H1 (cell line): Measurements from ENCODE around the gene PARD3. TPM values are rescaled to one million over a fixed set of nuclear protein-coding genes. Genes with fewer than 3 reads are reported as not detected.

Experiments
- CTCF ChIA-PET: fragments of 300-600 bp; sonication (Branson Sonifier 250); formaldehyde crosslinking; loops from one replicate; lab custom pipeline; 2021; ENCODE audit not compliant: partially characterized antibody; lab: Charles Lee
- POLR2A ChIA-PET: fragments of 300-600 bp; sonication (Branson Sonifier 250); formaldehyde crosslinking; loops from one replicate; lab custom pipeline; 2021; ENCODE audit warnings: inconsistent platforms; ENCODE audit not compliant: partially characterized antibody; lab: Charles Lee
- DNase-seq, 2 experiments: peaks; one replicate each; pipeline versions ENCODE4 v3.0.0 to v3.0.0-alpha.2; 2010 to 2022; ENCODE audit warnings: low spot score in 2 of 2, low read depth in 1 of 2, mixed read lengths in 1 of 2
- FAIRE-seq: peaks from 2 replicates; lab custom pipeline; 2011; peaks lifted over from hg19 to GRCh38; lab: Jason Lieb, UNC
- H2AFZ ChIP-seq: 2 replicates; pipeline ENCODE4 v1.8.1; 2012; ENCODE audit warnings: low read length, inconsistent platforms
- H2AK5ac ChIP-seq: 2 replicates; pipeline ENCODE4 v1.6.1; 2013; ENCODE audit warnings: low read depth, low read length
- H2BK120ac ChIP-seq: replicated peaks from 2 replicates; pipeline ENCODE3; 2013; ENCODE audit warnings: low read depth, low read length, inconsistent platforms
- H2BK12ac ChIP-seq: 2 replicates; pipeline ENCODE4 v1.6.1; 2013; ENCODE audit warnings: low read depth, low read length
- H2BK15ac ChIP-seq: 2 replicates; pipeline ENCODE4 v1.6.1; 2013; ENCODE audit warnings: low read length
- H2BK20ac ChIP-seq: 2 replicates; pipeline ENCODE4 v1.6.1; 2013; ENCODE audit warnings: low read length
- H2BK5ac ChIP-seq: 2 replicates; pipeline ENCODE4 v1.6.1; 2013; ENCODE audit warnings: low read depth, low read length
- H3K14ac ChIP-seq: 2 replicates; pipeline ENCODE4 v1.6.1; 2013; ENCODE audit warnings: inconsistent platforms; ENCODE audit not compliant: insufficient read length
- H3K18ac ChIP-seq: 2 replicates; pipeline ENCODE4 v1.6.1; 2013; ENCODE audit warnings: low read length; ENCODE audit errors: extremely low read depth
- H3K23ac ChIP-seq: 2 replicates; pipeline ENCODE4 v1.6.1; 2013; ENCODE audit warnings: inconsistent platforms; ENCODE audit not compliant: insufficient read length
- H3K23me2 ChIP-seq: 2 replicates; pipeline ENCODE4 v1.6.1; 2013; ENCODE audit warnings: low read depth, low read length
- H3K27ac ChIP-seq: 2 replicates; pipeline ENCODE4 v1.6.1; 2011; ENCODE audit warnings: low read depth, low read length, inconsistent platforms
- H3K27me3 ChIP-seq, 4 experiments: replicated peaks in 1 of 4; 1 replicate in 1 of 4; 2 replicates in 3 of 4; pipeline versions ENCODE4 v1.6.1 to v1.8.1; 2011 to 2013; ENCODE audit warnings: low read length in 3 of 4, mild to moderate bottlenecking in 3 of 4, inconsistent platforms in 2 of 4, mixed read lengths in 2 of 4, moderate library complexity in 1 of 4; ENCODE audit not compliant: control insufficient read depth in 3 of 4, insufficient read depth in 3 of 4; ENCODE audit errors: extremely low read depth in 1 of 4
- H3K36me3 ChIP-seq, 4 experiments: 2 replicates each; pipeline versions ENCODE4 v1.6.1 to v1.8.1; 2011 to 2013; ENCODE audit warnings: mild to moderate bottlenecking in 4 of 4, low read length in 3 of 4, moderate library complexity in 2 of 4, control low read depth in 1 of 4, inconsistent platforms in 1 of 4; ENCODE audit not compliant: insufficient read depth in 4 of 4, control insufficient read depth in 2 of 4
- H3K4ac ChIP-seq: replicated peaks from 2 replicates; pipeline ENCODE3; 2013; ENCODE audit warnings: low read length, low read depth, mixed read lengths, inconsistent platforms; ENCODE audit not compliant: insufficient read length
- H3K4me1 ChIP-seq, 4 experiments: replicated peaks in 1 of 4; 1 replicate in 1 of 4; 2 replicates in 3 of 4; pipeline versions ENCODE4 v1.6.1 to v1.8.1; 2011 to 2013; ENCODE audit warnings: low read length in 3 of 4, inconsistent platforms in 2 of 4, mixed read lengths in 1 of 4; ENCODE audit not compliant: insufficient read depth in 4 of 4, control insufficient read depth in 3 of 4
- H3K4me2 ChIP-seq, 2 experiments: 2 replicates each; pipeline versions ENCODE4 v1.6.1 to v1.8.1; 2011 to 2013; ENCODE audit warnings: low read depth in 2 of 2, low read length in 2 of 2, control low read depth in 1 of 2, inconsistent platforms in 1 of 2, mild to moderate bottlenecking in 1 of 2; ENCODE audit not compliant: insufficient read depth in 1 of 2
- H3K4me3 ChIP-seq, 4 experiments: fragments of 200-600, 300-600 bp in 1 of 4; sonication (generic), shearing (Covaris generic), sonication (Bioruptor Twin) in 1 of 4; 2 replicates each; pipeline versions ENCODE4 v1.5.1 to v1.8.1; 2011 to 2016; ENCODE audit warnings: low read length in 4 of 4, low read depth in 3 of 4, control low read depth in 2 of 4, inconsistent platforms in 2 of 4, mild to moderate bottlenecking in 2 of 4, mixed read lengths in 1 of 4, moderate library complexity in 1 of 4; ENCODE audit not compliant: insufficient read depth in 2 of 4; ENCODE audit errors: extremely low read depth in 1 of 4
- H3K56ac ChIP-seq: replicated peaks from 2 replicates; pipeline ENCODE3; 2013; ENCODE audit warnings: low read depth, mild to moderate bottlenecking, mixed read lengths, low read length, inconsistent platforms; ENCODE audit not compliant: insufficient read length
- H3K79me1 ChIP-seq: 2 replicates; pipeline ENCODE4 v1.6.1; 2013; ENCODE audit warnings: low read depth, low read length, control low read depth
- H3K79me2 ChIP-seq, 2 experiments: 2 replicates each; pipeline versions ENCODE4 v1.6.1 to v1.8.1; 2012 to 2013; ENCODE audit warnings: low read length in 2 of 2, mild to moderate bottlenecking in 2 of 2, inconsistent platforms in 1 of 2; ENCODE audit not compliant: insufficient read depth in 2 of 2, control insufficient read depth in 1 of 2
- H3K9ac ChIP-seq, 4 experiments: replicated peaks in 1 of 4; 1 replicate in 1 of 4; 2 replicates in 3 of 4; pipeline versions ENCODE4 v1.6.1 to v1.8.1; 2011 to 2013; ENCODE audit warnings: low read depth in 3 of 4, low read length in 3 of 4, control low read depth in 2 of 4, mild to moderate bottlenecking in 2 of 4, moderate library complexity in 2 of 4, inconsistent platforms in 1 of 4; ENCODE audit errors: extremely low read depth in 1 of 4
- H3K9me3 ChIP-seq, 2 experiments: 2 replicates each; pipeline versions ENCODE4 v1.6.1 to v1.8.1; 2012 to 2013; ENCODE audit warnings: mild to moderate bottlenecking in 2 of 2, moderate library complexity in 2 of 2, control low read depth in 1 of 2, inconsistent platforms in 1 of 2, low read depth in 1 of 2, low read length in 1 of 2, mixed read lengths in 1 of 2; ENCODE audit not compliant: insufficient read depth in 2 of 2
- H4K20me1 ChIP-seq, 2 experiments: replicated peaks in 1 of 2; 2 replicates each; pipeline versions ENCODE3 to v1.8.1; 2011 to 2013; ENCODE audit warnings: inconsistent platforms in 2 of 2, low read length in 2 of 2, mild to moderate bottlenecking in 1 of 2; ENCODE audit not compliant: insufficient read depth in 2 of 2, control insufficient read depth in 1 of 2
- H4K5ac ChIP-seq: 2 replicates; pipeline ENCODE4 v1.6.1; 2013; ENCODE audit warnings: low read length, low read depth, mixed read lengths, inconsistent platforms; ENCODE audit not compliant: insufficient read length
- H4K8ac ChIP-seq: 2 replicates; pipeline ENCODE4 v1.8.0; 2013; ENCODE audit warnings: mild to moderate bottlenecking, moderate library complexity, low read length, inconsistent platforms; ENCODE audit not compliant: insufficient read depth; ENCODE audit errors: extremely low read depth
- H4K91ac ChIP-seq: replicated peaks from 2 replicates; pipeline ENCODE3; 2013; ENCODE audit warnings: low read length, mixed read lengths, inconsistent platforms; ENCODE audit not compliant: insufficient read length
- ASH2L ChIP-seq: fragments of 200-600, 300-600 bp; sonication (generic); IDR thresholded peaks from one replicate; pipeline ENCODE4 v1.7.1; 2017; ENCODE audit warnings: low read length
- CTBP2 ChIP-seq: IDR thresholded peaks from 2 replicates; pipeline ENCODE4 v1.7.0; 2011; ENCODE audit warnings: borderline replicate concordance, mild to moderate bottlenecking, moderate library complexity, mixed read lengths, low read length; ENCODE audit not compliant: insufficient read depth, insufficient read length
- EP300 ChIP-seq, 2 experiments: IDR thresholded peaks; 1 replicate in 1 of 2; 2 replicates in 1 of 2; pipeline ENCODE4 v1.6.1; 2011 to 2012; ENCODE audit warnings: low read depth in 2 of 2, low read length in 2 of 2, mild to moderate bottlenecking in 2 of 2, borderline replicate concordance in 1 of 2, inconsistent platforms in 1 of 2, moderate library complexity in 1 of 2
- FOSL1 ChIP-seq: IDR thresholded peaks from 2 replicates; pipeline ENCODE4 v1.6.1; 2011; ENCODE audit warnings: mild to moderate bottlenecking, low read depth, low read length, moderate library complexity; ENCODE audit not compliant: insufficient read depth
- HDAC2 ChIP-seq, 2 experiments: fragments of 300-600 bp in 1 of 2; sonication (generic) in 1 of 2; IDR thresholded peaks; 2 replicates each; pipeline ENCODE4 v1.6.1; 2011 to 2012; ENCODE audit warnings: low read depth in 2 of 2, low read length in 2 of 2, mild to moderate bottlenecking in 2 of 2, moderate library complexity in 2 of 2, borderline replicate concordance in 1 of 2, inconsistent platforms in 1 of 2
- HDAC6 ChIP-seq: IDR thresholded peaks from one replicate; pipeline ENCODE4 v1.7.1; 2012; ENCODE audit warnings: low read depth, mild to moderate bottlenecking, inconsistent platforms, low read length, moderate library complexity
- JUN ChIP-seq: IDR thresholded peaks from 2 replicates; pipeline ENCODE4 v1.6.1; 2011; ENCODE audit warnings: low read depth, mild to moderate bottlenecking, improper control_type of control experiment, low read length
- JUND ChIP-seq: IDR thresholded peaks from 2 replicates; pipeline ENCODE4 v1.6.1; 2011; ENCODE audit warnings: mild to moderate bottlenecking, improper control_type of control experiment, low read length
- PHF8 ChIP-seq: fragments of 200-600 bp; sonication (generic); conservative IDR thresholded peaks from 2 replicates; pipeline ENCODE4 v1.7.1; 2012; ENCODE audit warnings: low read depth, mild to moderate bottlenecking, inconsistent platforms, low read length, moderate library complexity
- POLR2AphosphoS5 ChIP-seq: IDR thresholded peaks from 2 replicates; pipeline ENCODE4 v1.6.1; 2011; ENCODE audit warnings: low read depth, low read length
- RFX5 ChIP-seq: IDR thresholded peaks from 2 replicates; pipeline ENCODE4 v1.6.1; 2011; ENCODE audit warnings: low read depth, low read length, improper control_type of control experiment, borderline replicate concordance
- RNF2 ChIP-seq: fragments of 200-900, 300-1000 bp; sonication (generic); IDR thresholded peaks from 2 replicates; pipeline ENCODE4 v1.7.1; 2016; ENCODE audit warnings: borderline replicate concordance, low read depth, mild to moderate bottlenecking, antibody characterized with exemption, low read length; ENCODE audit not compliant: poor library complexity, severe bottlenecking; ENCODE audit errors: missing control alignments
- WGBS, 2 experiments: shearing (Covaris generic) in 1 of 2; methylation state at CpG; one replicate each; pipeline versions ENCODE4 v1.1.6 to v1.1.7; 2013 to 2015; ENCODE audit warnings: low lambda C conversion rate in 2 of 2, mixed read lengths in 2 of 2, inconsistent platforms in 1 of 2, low coverage in 1 of 2, missing lambda C conversion rate in 1 of 2; ENCODE audit not compliant: insufficient replicate concordance in 2 of 2, insufficient coverage in 1 of 2, insufficient read length in 1 of 2; ENCODE audit errors: extremely low coverage in 1 of 2, missing lambda C conversion rate in 1 of 2; 5-methylcytosine and 5-hydroxymethylcytosine counted together
- polyA plus RNA-seq, 7 experiments: library from polyadenylated mRNA; depleted of rRNA in 3 of 7; stranded (reverse) in 5 of 7; unstranded in 2 of 7; fragments of >200 nt in 5 of 7; fragments of 200-250 nt in 2 of 7; gene quantifications; 1 replicate in 5 of 7; 2 replicates in 1 of 7; 4 replicates in 1 of 7; pipeline versions ENCODE4 v1.2.1 to v1.2.3, GENCODE V29; 2011 to 2013; ENCODE audit warnings: missing spikeins in 2 of 7, mixed read lengths in 2 of 7
- total RNA-seq: library from RNA; stranded (reverse); fragmentation: NEBNext Ultra II Directional; extraction: Animal tissue kit (Norgen Biotek cat#: 25700); gene quantifications from 2 replicates; pipeline ENCODE4 v1.2.1, GENCODE V29; 2021

The PARD3 gene
- total and polyA plus RNA-seq, 2 of the 8 experiments (the other 6 are each of a cell fraction or from before 2014, with no cell fraction given) = 19.7 to 49.1 TPM

GRCh38 chr10:34746094-34746493, 69.0 kb downstream of the PARD3 start:
- Histone ChIP-seq H2AFZ (no peak overlapping the region), H3K23me2 (peaks cover 2% of the 10 kb centered on the region; the same call in 1 of the 2 replicates), H3K14ac (no peak overlapping the region), H2BK20ac (no peak overlapping the region), H3K4me1 (no peaks in the 10 kb centered on the region; a peak in 1 of 7 replicates), H3K9me3 (no peaks in the 10 kb centered on the region), H2BK120ac (no peak overlapping the region), H3K27ac (no peak overlapping the region), H2BK5ac (no peak overlapping the region), H3K4me3 (no peak overlapping the region), H3K79me1 (peaks cover 17% of the 10 kb centered on the region), H3K56ac (no peak overlapping the region), H3K4me2 (no peak overlapping the region), H3K79me2 (peaks cover 3 to 90% of the 10 kb centered on the region in 2 experiments; a peak in 3 of 4 replicates), H2BK12ac (no peak overlapping the region), H3K27me3 (no peaks in the 10 kb centered on the region), H4K91ac (no peak overlapping the region), H3K4ac (no peak overlapping the region), H4K8ac (no peak overlapping the region), H3K36me3 (no peaks in the 10 kb centered on the region; a peak in 1 of 8 replicates), H2BK15ac (no peak overlapping the region), H3K9ac (no peak overlapping the region), H2AK5ac (no peak overlapping the region), H4K5ac (no peak overlapping the region), H4K20me1 (peaks cover 0 to 5% of the 10 kb centered on the region in 2 experiments), H3K23ac (no peak overlapping the region), H3K18ac (no peak overlapping the region)
- CTCF ChIA-PET = interaction anchor here (0.6 to 0.8 kb wide), 2 partner anchors 68 to 482 kb away, joined by 3 to 4 read pairs; no protein-coding TSS in a partner anchor
- 84% methylated on average over 4 of the region's 4 CpGs; no CpG with 5 or more reads in 1 of the 2 experiments for WGBS, 2 experiments
- no peak for DNase-seq
- no peak for FAIRE-seq
- POLR2A ChIA-PET = no interaction called here
- TF ChIP-seq RNF2 (no peak), JUND (no peak), EP300 (IDR thresholded peaks at IDR 0.05; ENCODE audit: borderline replicate concordance in 1 of 2, low read depth in 2 of 2, low read length in 2 of 2) (no peak), PHF8 (no peak), ASH2L (no peak), HDAC6 (no peak), RFX5 (no peak), HDAC2 (IDR thresholded peaks at IDR 0.05; ENCODE audit: borderline replicate concordance in 1 of 2, low read depth in 2 of 2, low read length in 2 of 2) (no peak), CTBP2 (no peak), FOSL1 (no peak), POLR2AphosphoS5 (no peak), JUN (no peak)
